OCI-LY3 (cell line): Measurements from ENCODE around the gene CCL25.

Source experiments
- CTCF ChIP-seq: fragments of 200-600, 300-600 bp; sonication (generic); IDR thresholded peaks from 2 replicates; pipeline ENCODE4 v1.5.1; 2014; ENCODE audit warnings: antibody characterized with exemption, low read length, low read depth
- EZH2phosphoT487 ChIP-seq: fragments of 200-600 bp; shearing (Covaris generic); IDR thresholded peaks from 2 replicates; pipeline ENCODE4 v1.6.1; 2018; ENCODE audit warnings: antibody characterized with exemption, mixed run types, low read depth

- TF ChIP-seq CTCF (no peak), EZH2phosphoT487 (no peak)
Measured at GRCh38 chr19:8110931-8111330, 58.4 kb downstream of the CCL25 start.
